Activated CD4-positive, alpha-beta T cell treated with anti-CD3 and anti-CD28 coated beads, Interleukin-2, amount 10 ng/mL, durations not matched to agents 7 days and 5 days (primary cell): ENCODE measurements around the gene CISD2. TPM values are rescaled to one million over a fixed set of nuclear protein-coding genes. Genes with fewer than 3 reads are reported as not detected.

Experiments used
- CTCF ChIA-PET: fragments of 350-600 bp; sonication (Branson Sonifier 250); formaldehyde crosslinking; loops from one replicate; lab custom pipeline; 2021; ENCODE audit warnings: antibody characterized with exemption; lab: Charles Lee
- POLR2A ChIA-PET: fragments of 350-600 bp; sonication (Branson Sonifier 250); formaldehyde crosslinking; loops from one replicate; lab custom pipeline; 2021; ENCODE audit warnings: antibody characterized with exemption; lab: Charles Lee
- DNase-seq: peaks from one replicate; pipeline ENCODE4 v3.0.0-alpha.2; 2020
- H3K27ac Mint-ChIP-seq: one replicate; pipeline ENCODE4 v1.8.0; 2021; ENCODE audit warnings: mild to moderate bottlenecking, moderate library complexity, mixed read lengths
- H3K27me3 Mint-ChIP-seq: one replicate; pipeline ENCODE4 v1.8.0; 2021; ENCODE audit warnings: mixed read lengths
- H3K36me3 Mint-ChIP-seq: one replicate; pipeline ENCODE4 v1.8.0; 2021; ENCODE audit warnings: low read depth, mixed read lengths
- H3K4me1 Mint-ChIP-seq: one replicate; pipeline ENCODE4 v1.8.0; 2021; ENCODE audit warnings: mixed read lengths
- H3K4me3 Mint-ChIP-seq: one replicate; pipeline ENCODE4 v1.8.0; 2021; ENCODE audit warnings: mild to moderate bottlenecking, moderate library complexity, mixed read lengths
- H3K9me3 Mint-ChIP-seq: one replicate; pipeline ENCODE4 v1.8.0; 2021; ENCODE audit warnings: mixed read lengths
- total RNA-seq, 2 experiments: library from RNA; stranded (reverse); gene quantifications; one replicate each; pipeline ENCODE4 v1.2.3, GENCODE V29; 2021

CISD2 gene
- total RNA-seq, 2 experiments from 2014 or later: 35.1 to 40.7 TPM

DNA sequence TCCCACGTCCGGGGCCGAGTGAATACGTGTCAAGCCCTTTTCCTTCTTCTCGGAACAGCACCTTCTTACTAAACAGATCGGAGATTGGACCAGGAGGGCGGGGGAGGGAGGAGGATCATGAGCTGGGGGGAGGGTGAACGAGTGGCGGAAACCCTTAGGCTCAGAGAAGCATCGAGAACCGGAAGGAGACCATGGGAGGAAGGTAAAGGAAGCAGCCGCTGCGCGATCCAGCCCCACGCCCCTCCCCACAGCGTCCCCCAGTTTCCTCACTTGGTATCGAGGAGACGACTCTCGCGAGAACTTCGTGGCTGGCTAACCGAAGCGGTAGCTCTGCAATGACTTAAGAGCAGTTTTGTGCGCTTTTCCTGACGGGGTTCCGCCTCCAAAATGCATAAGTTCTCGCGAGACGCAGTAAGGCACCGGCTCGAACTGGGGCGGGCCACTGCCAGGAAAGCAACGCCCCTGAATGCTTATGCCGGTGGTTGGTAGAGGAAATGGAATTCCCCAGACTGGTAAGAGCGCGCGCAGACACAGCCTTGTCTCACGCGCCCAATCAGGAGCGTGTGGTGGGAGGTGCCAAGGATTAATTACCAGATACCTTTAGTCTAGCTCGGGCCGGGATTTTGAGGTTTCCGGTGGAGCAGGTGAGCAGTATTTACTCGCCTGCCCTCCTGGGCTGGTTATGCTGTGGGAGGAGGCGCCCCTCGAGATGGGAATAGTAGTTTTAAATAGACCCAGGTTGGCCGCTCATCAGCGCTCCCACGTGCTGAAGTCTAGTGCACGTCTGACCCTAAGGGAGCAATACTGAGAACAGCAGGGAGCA lies 40.9 kb upstream of the CISD2 start:
- H3K9me3 Mint-ChIP-seq: no peaks in the 10 kb centered on the region
- no peak overlapping the region for H3K27ac Mint-ChIP-seq
- POLR2A ChIA-PET: interaction anchor here (0.6 to 3.3 kb wide), 5 partner anchors 26 to 328 kb away, joined by 3 to 51 read pairs (median 3); partner anchors contain the start of gene CISD2
- CTCF ChIA-PET: interaction anchor here (0.7 to 3.1 kb wide), 15 partner anchors 10 to 216 kb away, joined by 3 to 21 read pairs (median 3); partner anchors contain the start of gene CISD2
- H3K4me3 Mint-ChIP-seq: no peak overlapping the region
- H3K36me3 Mint-ChIP-seq: peaks cover 13% of the 10 kb centered on the region
- peaks cover 33% of the 10 kb centered on the region for H3K4me1 Mint-ChIP-seq
- no peaks in the 10 kb centered on the region for H3K27me3 Mint-ChIP-seq
- peak; percentile 100 for DNase-seq

DNA sequence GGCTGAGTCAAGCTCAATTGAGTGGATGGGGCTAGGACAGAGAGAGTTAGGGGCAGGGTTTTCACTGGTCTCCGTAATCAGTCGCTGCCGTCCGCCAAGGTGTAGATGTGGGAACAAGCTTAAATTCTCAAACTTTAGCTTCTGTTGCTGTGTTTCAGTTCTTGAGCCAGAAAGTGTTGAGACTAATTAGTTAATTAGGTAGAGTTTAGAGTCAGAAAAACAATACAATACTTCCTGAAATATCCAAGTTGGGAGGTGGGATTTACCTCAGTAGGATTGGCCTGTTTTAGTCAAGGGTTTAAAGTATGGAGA lies 40.3 kb upstream of the CISD2 start:
- Mint-ChIP-seq H3K4me3 (no peak overlapping the region), H3K27ac (no peak overlapping the region), H3K9me3 (no peaks in the 10 kb centered on the region), H3K27me3 (no peaks in the 10 kb centered on the region), H3K4me1 (peaks cover 29% of the 10 kb centered on the region), H3K36me3 (peaks cover 9% of the 10 kb centered on the region)
- DNase-seq: no peak
- ChIA-PET POLR2A (interaction anchor here (0.6 to 3.3 kb wide), 4 partner anchors 26 to 328 kb away, joined by 3 to 51 read pairs (median 4); partner anchors contain the start of gene CISD2), CTCF (interaction anchor here (0.7 to 3.1 kb wide), 10 partner anchors 9 to 215 kb away, joined by 3 to 21 read pairs (median 4); partner anchors contain the start of gene CISD2)

GRCh38 chr4:102829803-102830202 lies 39.0 kb upstream of the CISD2 start:
- H3K36me3 Mint-ChIP-seq: no peaks in the 10 kb centered on the region
- H3K4me3 Mint-ChIP-seq: no peak overlapping the region
- H3K4me1 Mint-ChIP-seq: peaks cover 24% of the 10 kb centered on the region
- peaks cover 1% of the 10 kb centered on the region for H3K9me3 Mint-ChIP-seq
- DNase-seq: no peak
- H3K27me3 Mint-ChIP-seq: no peaks in the 10 kb centered on the region
- ChIA-PET CTCF (interaction anchor here (1.3 kb wide), 1 partner anchor 140 kb away, joined by 3 read pairs; no protein-coding TSS in a partner anchor), POLR2A (interaction anchor here (3.3 kb wide), 1 partner anchor 38 kb away, joined by 51 read pairs; the partner anchor contains the start of gene CISD2)
- H3K27ac Mint-ChIP-seq: no peak overlapping the region

GRCh38 chr4:102832105-102832504 lies 36.7 kb upstream of the CISD2 start:
- H3K4me3 Mint-ChIP-seq: no peak overlapping the region
- DNase-seq: no peak
- H3K27me3 Mint-ChIP-seq: no peaks in the 10 kb centered on the region
- CTCF ChIA-PET: no interaction called here
- POLR2A ChIA-PET: no interaction called here
- no peak overlapping the region for H3K27ac Mint-ChIP-seq
- peaks cover 2% of the 10 kb centered on the region for H3K36me3 Mint-ChIP-seq
- peaks cover 27% of the 10 kb centered on the region for H3K4me1 Mint-ChIP-seq
- H3K9me3 Mint-ChIP-seq: peaks cover 2% of the 10 kb centered on the region

- Mint-ChIP-seq H3K27me3 (no peaks in the 10 kb centered on the region), H3K4me3 (no peak overlapping the region), H3K27ac (no peak overlapping the region), H3K4me1 (peaks cover 27% of the 10 kb centered on the region), H3K9me3 (peaks cover 2% of the 10 kb centered on the region), H3K36me3 (peaks cover 2% of the 10 kb centered on the region)
- no peak for DNase-seq
- ChIA-PET CTCF (no interaction called here), POLR2A (no interaction called here)
Measured at GRCh38 chr4:102832667-102833066, 36.1 kb upstream of the CISD2 start.

DNA sequence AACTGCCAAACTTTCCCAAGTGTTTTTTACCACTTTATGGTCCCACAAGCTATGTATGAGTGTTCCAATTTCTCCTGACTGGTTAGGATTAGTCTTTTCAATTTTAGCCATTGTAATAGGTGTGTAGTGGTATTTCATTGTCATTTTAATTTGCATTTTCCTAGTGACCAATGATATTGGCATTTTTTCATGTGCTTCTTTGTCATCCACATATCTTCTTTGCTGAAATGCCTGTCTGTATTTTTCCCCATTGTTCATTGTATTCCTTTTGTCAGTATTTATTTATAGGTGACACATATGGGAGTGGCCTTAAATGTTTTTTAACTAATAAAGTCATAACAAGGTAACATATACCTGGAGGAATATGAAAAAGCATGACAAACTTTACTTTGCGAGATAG lies 32.2 kb upstream of the CISD2 start:
- Mint-ChIP-seq H3K36me3 (peaks cover 6% of the 10 kb centered on the region), H3K4me3 (no peak overlapping the region), H3K27me3 (no peaks in the 10 kb centered on the region), H3K27ac (no peak overlapping the region), H3K4me1 (peaks cover 15% of the 10 kb centered on the region), H3K9me3 (peaks cover 2% of the 10 kb centered on the region)
- no peak for DNase-seq
- POLR2A ChIA-PET: no interaction called here
- CTCF ChIA-PET: interaction anchor here (1.2 to 4.1 kb wide), 2 partner anchors 9 to 11 kb away, joined by 3 to 21 read pairs; partner anchors contain the start of gene UBE2D3

DNA sequence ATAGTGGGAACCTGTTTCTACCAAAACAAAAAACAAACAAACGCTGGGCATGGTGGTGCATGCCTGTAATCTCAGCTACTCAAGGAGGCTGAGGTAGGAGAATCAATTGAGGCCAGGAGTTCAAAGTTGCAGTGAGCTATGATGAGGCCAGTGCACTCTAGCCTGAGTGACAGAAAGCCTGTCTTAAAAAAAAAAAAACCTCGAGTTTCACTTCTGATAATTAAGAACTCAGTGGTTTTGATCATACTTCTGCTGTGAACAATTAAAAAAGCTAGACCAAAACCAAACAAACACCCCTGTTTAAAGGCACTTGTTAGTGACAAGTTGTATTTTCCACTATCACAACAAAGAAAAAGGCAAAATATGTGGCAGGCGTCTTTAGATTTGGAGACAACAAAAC lies 26.4 kb upstream of the CISD2 start:
- Mint-ChIP-seq H3K27me3 (no peaks in the 10 kb centered on the region), H3K4me1 (peaks cover 13% of the 10 kb centered on the region), H3K36me3 (peaks cover 4% of the 10 kb centered on the region), H3K9me3 (no peaks in the 10 kb centered on the region), H3K4me3 (no peak overlapping the region), H3K27ac (no peak overlapping the region)
- no peak for DNase-seq
- ChIA-PET CTCF (no interaction called here), POLR2A (interaction anchor here (0.7 kb wide), 1 partner anchor 70 kb away, joined by 6 read pairs; no protein-coding TSS in a partner anchor)

- no peak for DNase-seq
- Mint-ChIP-seq H3K9me3 (no peaks in the 10 kb centered on the region), H3K4me1 (peaks cover 12% of the 10 kb centered on the region), H3K27ac (no peak overlapping the region), H3K36me3 (peaks cover 6% of the 10 kb centered on the region), H3K27me3 (no peaks in the 10 kb centered on the region), H3K4me3 (no peak overlapping the region)
- CTCF ChIA-PET: no interaction called here
- POLR2A ChIA-PET: no interaction called here
Measured at GRCh38 chr4:102843273-102843672, 25.5 kb upstream of the CISD2 start.

GRCh38 chr4:102843938-102844337 lies 24.9 kb upstream of the CISD2 start:
- Mint-ChIP-seq H3K27me3 (no peaks in the 10 kb centered on the region), H3K27ac (no peak overlapping the region), H3K4me3 (no peak overlapping the region), H3K4me1 (peaks cover 11% of the 10 kb centered on the region), H3K9me3 (peaks cover 3% of the 10 kb centered on the region), H3K36me3 (peaks cover 6% of the 10 kb centered on the region)
- no peak for DNase-seq
- ChIA-PET POLR2A (no interaction called here), CTCF (no interaction called here)

DNA sequence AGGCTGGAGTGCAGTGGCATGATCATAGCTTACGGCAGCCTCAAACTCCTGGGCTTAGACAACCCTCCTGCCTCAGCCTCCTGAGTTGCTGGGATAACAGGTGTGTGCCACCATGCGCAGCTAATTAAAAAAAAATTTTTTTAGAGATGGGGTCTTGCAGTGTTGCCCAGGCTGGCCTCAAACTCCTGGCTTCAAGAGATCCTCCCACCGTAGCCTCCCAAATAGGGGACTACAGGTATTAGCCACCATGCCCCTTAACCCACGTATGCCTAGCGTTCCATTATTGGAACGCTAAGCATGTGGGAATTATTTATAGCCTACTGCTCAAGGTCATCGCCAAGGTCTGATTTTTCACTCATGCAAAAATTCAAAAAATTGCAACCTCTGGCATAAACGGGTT lies 21.1 kb upstream of the CISD2 start:
- no peak overlapping the region for H3K4me3 Mint-ChIP-seq
- no peaks in the 10 kb centered on the region for H3K27me3 Mint-ChIP-seq
- H3K27ac Mint-ChIP-seq: no peak overlapping the region
- ChIA-PET POLR2A (no interaction called here), CTCF (interaction anchor here (2.4 kb wide), 1 partner anchor 10 kb away, joined by 6 read pairs; no protein-coding TSS in a partner anchor)
- peaks cover 1% of the 10 kb centered on the region for H3K36me3 Mint-ChIP-seq
- DNase-seq: no peak
- peaks cover 6% of the 10 kb centered on the region for H3K4me1 Mint-ChIP-seq
- peaks cover 4% of the 10 kb centered on the region for H3K9me3 Mint-ChIP-seq

DNA sequence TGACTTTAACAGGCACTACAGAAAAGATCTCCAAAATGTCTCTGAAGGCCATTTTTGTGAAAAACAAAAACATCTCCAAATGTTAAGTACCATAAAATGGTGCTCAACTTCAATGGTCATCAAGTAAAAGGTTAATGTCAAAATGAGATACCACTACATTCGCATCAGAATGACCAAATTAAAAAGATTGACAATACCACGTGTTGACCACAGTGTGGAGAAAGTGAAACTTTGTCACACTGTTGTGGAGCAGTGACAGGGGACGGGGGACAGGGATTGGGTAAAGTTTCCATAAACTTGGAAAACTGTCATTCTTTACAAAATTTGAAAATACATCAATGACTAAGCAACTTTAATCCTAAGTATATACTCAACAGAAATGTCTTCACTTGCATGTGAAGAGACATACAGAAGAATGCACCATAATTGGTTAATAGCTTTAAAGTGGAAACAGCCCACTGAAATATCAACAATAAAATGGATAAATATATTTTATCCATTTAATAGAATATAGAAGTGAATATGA lies 19.1 kb upstream of the CISD2 start:
- DNase-seq: no peak
- POLR2A ChIA-PET: no interaction called here
- Mint-ChIP-seq H3K9me3 (peaks cover 7% of the 10 kb centered on the region), H3K4me3 (no peak overlapping the region), H3K27ac (no peak overlapping the region), H3K4me1 (peaks cover 5% of the 10 kb centered on the region), H3K36me3 (peaks cover 1% of the 10 kb centered on the region), H3K27me3 (no peaks in the 10 kb centered on the region)
- CTCF ChIA-PET: no interaction called here

- Mint-ChIP-seq H3K4me1 (peaks cover 5% of the 10 kb centered on the region), H3K27me3 (no peaks in the 10 kb centered on the region)
Measured at GRCh38 chr4:102850370-102850769, 18.4 kb upstream of the CISD2 start.

More at GRCh38 chr4:102850370-102850769, 18.4 kb upstream of the CISD2 start:
- H3K9me3 Mint-ChIP-seq: peaks cover 7% of the 10 kb centered on the region
- no peak for DNase-seq
- no peak overlapping the region for H3K4me3 Mint-ChIP-seq
- ChIA-PET POLR2A (no interaction called here), CTCF (no interaction called here)
- H3K27ac Mint-ChIP-seq: no peak overlapping the region
- H3K36me3 Mint-ChIP-seq: peaks cover 1% of the 10 kb centered on the region
